WTC11 (cell line): ENCODE results near the gene NKPD1. TPM values are rescaled to one million over a fixed set of nuclear protein-coding genes. Genes with fewer than 3 reads are reported as not detected.

ENCODE experiments used
- ATAC-seq: fragments of 200-7000 bp; cut with Tn5 transposase; 2 replicates; pipeline ENCODE4 v1.10.0; 2021; ENCODE audit warnings: mild to moderate bottlenecking, moderate library complexity
- CTCF ChIA-PET: fragments of 300-600 bp; sonication (Branson Sonifier 250); formaldehyde crosslinking; loops from one replicate; lab custom pipeline; 2021; ENCODE audit warnings: antibody characterized with exemption; lab: Charles Lee
- POLR2A ChIA-PET: fragments of 350-600 bp; sonication (Branson Sonifier 250); formaldehyde crosslinking; loops from one replicate; lab custom pipeline; 2021; ENCODE audit warnings: antibody characterized with exemption; lab: Charles Lee
- DNase-seq: peaks from one replicate; pipeline ENCODE4 v3.0.0; 2021; ENCODE audit warnings: low spot score
- H3K27ac Mint-ChIP-seq: 2 replicates; pipeline ENCODE4 v1.8.0; 2021; ENCODE audit warnings: mixed read lengths
- H3K27me3 Mint-ChIP-seq: 2 replicates; pipeline ENCODE4 v1.8.0; 2021; ENCODE audit warnings: low read depth, mild to moderate bottlenecking, moderate library complexity, mixed read lengths
- H3K36me3 Mint-ChIP-seq: 2 replicates; pipeline ENCODE4 v1.8.0; 2021; ENCODE audit warnings: mixed read lengths
- H3K4me1 Mint-ChIP-seq: 2 replicates; pipeline ENCODE4 v1.8.0; 2022; ENCODE audit warnings: mixed read lengths
- H3K4me3 Mint-ChIP-seq: 2 replicates; pipeline ENCODE4 v1.8.0; 2021; ENCODE audit warnings: mild to moderate bottlenecking, moderate library complexity, mixed read lengths
- H3K9me3 Mint-ChIP-seq: 2 replicates; pipeline ENCODE4 v1.8.0; 2021; ENCODE audit warnings: mixed read lengths
- ATF3 ChIP-seq: sonication (generic); formaldehyde crosslinking; conservative IDR thresholded peaks from 2 replicates; pipeline ENCODE4 v1.8.1; 2022; ENCODE audit warnings: mild to moderate bottlenecking, missing genetic modification reagents
- ERG ChIP-seq: fragments of 250-450 bp; sonication (Bioruptor Pico); IDR thresholded peaks from 2 replicates; pipeline ENCODE4 v1.8.0; 2021; ENCODE audit warnings: mild to moderate bottlenecking
- ESRRA ChIP-seq: sonication (generic); formaldehyde crosslinking; IDR thresholded peaks from 2 replicates; pipeline ENCODE4 v1.8.1; 2022; ENCODE audit warnings: mild to moderate bottlenecking, missing genetic modification reagents, borderline replicate concordance
- FOXP4 ChIP-seq: sonication (generic); formaldehyde crosslinking; IDR thresholded peaks from 2 replicates; pipeline ENCODE4 v1.8.0; 2022; ENCODE audit warnings: mild to moderate bottlenecking, missing genetic modification reagents
- GABPB1 ChIP-seq: sonication (generic); formaldehyde crosslinking; IDR thresholded peaks from 2 replicates; pipeline ENCODE4 v1.8.1; 2023; ENCODE audit warnings: mild to moderate bottlenecking, missing genetic modification reagents
- HMGA2 ChIP-seq: fragments of 250-450 bp; sonication (Bioruptor Pico); IDR thresholded peaks from 2 replicates; pipeline ENCODE4 v1.4.0; 2021; ENCODE audit warnings: mild to moderate bottlenecking, moderate library complexity
- MXD4 ChIP-seq: fragments of 250-450 bp; sonication (Bioruptor Pico); IDR thresholded peaks from 2 replicates; pipeline ENCODE4 v1.8.0; 2021; ENCODE audit warnings: mild to moderate bottlenecking, moderate library complexity, borderline replicate concordance
- PRDM15 ChIP-seq: sonication (generic); formaldehyde crosslinking; IDR thresholded peaks from 2 replicates; pipeline ENCODE4 v1.8.0; 2022; ENCODE audit warnings: missing genetic modification reagents
- RELA ChIP-seq: sonication (generic); formaldehyde crosslinking; IDR thresholded peaks from 2 replicates; pipeline ENCODE4 v1.8.1; 2022; ENCODE audit warnings: missing genetic modification reagents, mild to moderate bottlenecking, borderline replicate concordance
- RORB ChIP-seq: fragments of 250-450 bp; sonication (Bioruptor Pico); IDR thresholded peaks from 2 replicates; pipeline ENCODE4 v1.9.0; 2021; ENCODE audit warnings: mild to moderate bottlenecking
- STAT6 ChIP-seq: sonication (generic); formaldehyde crosslinking; conservative IDR thresholded peaks from 2 replicates; pipeline ENCODE4 v1.8.1; 2023; ENCODE audit warnings: mild to moderate bottlenecking, low read depth, missing genetic modification reagents, moderate library complexity
- USF1 ChIP-seq: sonication (generic); formaldehyde crosslinking; IDR thresholded peaks from 2 replicates; pipeline ENCODE4 v1.8.0; 2022; ENCODE audit warnings: mild to moderate bottlenecking, missing genetic modification reagents
- USF2 ChIP-seq: sonication (generic); formaldehyde crosslinking; IDR thresholded peaks from 2 replicates; pipeline ENCODE4 v1.8.1; 2023; ENCODE audit warnings: mild to moderate bottlenecking, missing genetic modification reagents, moderate library complexity
- ZNF138 ChIP-seq: sonication (generic); formaldehyde crosslinking; conservative IDR thresholded peaks from 2 replicates; pipeline ENCODE4 v1.8.1; 2022; ENCODE audit warnings: mild to moderate bottlenecking, moderate library complexity, missing genetic modification reagents
- ZNF281 ChIP-seq: sonication (generic); formaldehyde crosslinking; IDR thresholded peaks from 2 replicates; pipeline ENCODE4 v1.8.0; 2023; ENCODE audit warnings: mild to moderate bottlenecking, missing genetic modification reagents
- total RNA-seq: library from RNA; stranded (reverse); gene quantifications from 3 replicates; pipeline ENCODE4 v1.2.3, GENCODE V29; 2021

NKPD1 gene
- total RNA-seq, 1 experiment from 2014 or later, result 0.57 TPM

- no peak for TF ChIP-seq RELA (CRISPR knock-in tag)
Observed at GRCh38 chr19:45115809-45116615, 44.8 kb downstream of the NKPD1 start (continued).

- CTCF ChIA-PET, result interaction anchor here (1.0 to 2.6 kb wide), 3 partner anchors 11 to 54 kb away, joined by 3 to 17 read pairs (median 4); no protein-coding TSS in a partner anchor
- Mint-ChIP-seq H3K4me3 (no peak overlapping the region), H3K27me3 (no peaks in the 10 kb centered on the region), H3K4me1 (peaks cover 10% of the 10 kb centered on the region; the same call in 1 of the 2 replicates), H3K27ac (peak overlapping the region; percentile 36; the same call in 1 of the 2 replicates), H3K36me3 (no peaks in the 10 kb centered on the region), H3K9me3 (no peaks in the 10 kb centered on the region)
- DNase-seq, result no peak
- no peak for ATAC-seq
- TF ChIP-seq ZNF138 (CRISPR knock-in tag), result no peak
- no peak for TF ChIP-seq USF2 (CRISPR knock-in tag)
- no peak for TF ChIP-seq ERG (CRISPR knock-in tag)
- no peak for TF ChIP-seq FOXP4
- no peak for TF ChIP-seq ESRRA
- POLR2A ChIA-PET, result no interaction called here
Observed at GRCh38 chr19:45114116-45114515, 46.7 kb downstream of the NKPD1 start.

GRCh38 chr19:45113628-45114027, 47.2 kb downstream of the NKPD1 start:
- CTCF ChIA-PET, result interaction anchor here (1.0 to 2.6 kb wide), 10 partner anchors 12 to 74 kb away, joined by 3 to 17 read pairs (median 4); no protein-coding TSS in a partner anchor
- no peaks in the 10 kb centered on the region for H3K36me3 Mint-ChIP-seq
- H3K4me3 Mint-ChIP-seq, result no peak overlapping the region
- no peaks in the 10 kb centered on the region for H3K9me3 Mint-ChIP-seq
- no peaks in the 10 kb centered on the region for H3K27me3 Mint-ChIP-seq
- DNase-seq, result no peak
- peaks cover 10% of the 10 kb centered on the region; the same call in 1 of the 2 replicates for H3K4me1 Mint-ChIP-seq
- ATAC-seq, result no peak
- peak overlapping the region; percentile 36; the same call in 1 of the 2 replicates for H3K27ac Mint-ChIP-seq
- POLR2A ChIA-PET, result no interaction called here
- TF ChIP-seq RORB (CRISPR knock-in tag), result no peak
- TF ChIP-seq HMGA2 (CRISPR knock-in tag), result no peak
- TF ChIP-seq ZNF281, result no peak
- TF ChIP-seq PRDM15, result no peak
- no peak for TF ChIP-seq USF1 (CRISPR knock-in tag)
- TF ChIP-seq ATF3 (CRISPR knock-in tag), result no peak
- no peak for TF ChIP-seq STAT6
- no peak for TF ChIP-seq MXD4 (CRISPR knock-in tag)
- no peak for TF ChIP-seq GABPB1 (CRISPR knock-in tag)
